H1 (cell line): ENCODE results near the gene TRIM10. TPM values are rescaled to one million over a fixed set of nuclear protein-coding genes. Genes with fewer than 3 reads are reported as not detected.

Experiments used
- ATF2 ChIP-seq: IDR thresholded peaks from 2 replicates; pipeline ENCODE4 v1.6.1; 2012; ENCODE audit warnings: low read length, inconsistent platforms
- CHD7 ChIP-seq: fragments of 300-600 bp; sonication (generic); IDR thresholded peaks from 2 replicates; pipeline ENCODE4 v1.7.1; 2012; ENCODE audit warnings: low read length, moderate library complexity, mild to moderate bottlenecking, inconsistent platforms; ENCODE audit not compliant: insufficient replicate concordance
- POLR2AphosphoS5 ChIP-seq: IDR thresholded peaks from 2 replicates; pipeline ENCODE4 v1.6.1; 2011; ENCODE audit warnings: low read depth, low read length
- TBP ChIP-seq: IDR thresholded peaks from 2 replicates; pipeline ENCODE4 v1.6.1; 2011; ENCODE audit warnings: low read depth, low read length, improper control_type of control experiment
- polyA plus RNA-seq, 7 experiments: library from polyadenylated mRNA; depleted of rRNA in 3 of 7; stranded (reverse) in 5 of 7; unstranded in 2 of 7; fragments of >200 nt in 5 of 7; fragments of 200-250 nt in 2 of 7; gene quantifications; 1 replicate in 5 of 7; 2 replicates in 1 of 7; 4 replicates in 1 of 7; pipeline versions ENCODE4 v1.2.1 to v1.2.3, GENCODE V29; 2011 to 2013; ENCODE audit warnings: missing spikeins in 2 of 7, mixed read lengths in 2 of 7
- total RNA-seq: library from RNA; stranded (reverse); fragmentation: NEBNext Ultra II Directional; extraction: Animal tissue kit (Norgen Biotek cat#: 25700); gene quantifications from 2 replicates; pipeline ENCODE4 v1.2.1, GENCODE V29; 2021

The TRIM10 gene
- total and polyA plus RNA-seq, 2 of the 8 experiments (the other 6 are each of a cell fraction or from before 2014, with no cell fraction given) = 0.06 TPM; not detected in 1

GRCh38 chr6:30113003-30113759 lies 47.8 kb downstream of the TRIM10 start, which contains the start of gene TRIM31 (continued):
- no peak for TF ChIP-seq ATF2
- no peak for TF ChIP-seq CHD7
- no peak for TF ChIP-seq POLR2AphosphoS5
- no peak for TF ChIP-seq TBP
